ENCODE data around the gene YPEL4.

The YPEL4 gene

GRCh38 chr11:57630171-57630570, 19.5 kb downstream of the YPEL4 start:
- DNase-seq: no peak

GRCh38 chr11:57626895-57627294, 22.8 kb downstream of the YPEL4 start:
- no peak for DNase-seq

GRCh38 chr11:57624864-57625263, 24.8 kb downstream of the YPEL4 start:
- no peak for DNase-seq

GRCh38 chr11:57622263-57622662, 27.4 kb downstream of the YPEL4 start:
- no peak for DNase-seq

GRCh38 chr11:57620467-57620866, 29.2 kb downstream of the YPEL4 start:
- no peak for DNase-seq

- DNase-seq: no peak
Observed at GRCh38 chr11:57619331-57619730, 30.4 kb downstream of the YPEL4 start.

- no peak for DNase-seq
Observed at GRCh38 chr11:57618438-57618837, 31.3 kb downstream of the YPEL4 start.

GRCh38 chr11:57616595-57616994, 33.1 kb downstream of the YPEL4 start:
- no peak for DNase-seq

GRCh38 chr11:57615308-57615707, 34.4 kb downstream of the YPEL4 start:
- no peak for DNase-seq

- no peak for DNase-seq
Observed at GRCh38 chr11:57614234-57614772, 35.4 kb downstream of the YPEL4 start.

GRCh38 chr11:57610170-57610569, 39.5 kb downstream of the YPEL4 start:
- DNase-seq: no peak

GRCh38 chr11:57605028-57605420, 44.7 kb downstream of the YPEL4 start:
- DNase-seq: no peak

- DNase-seq: no peak
Observed at GRCh38 chr11:57604296-57605027, 45.2 kb downstream of the YPEL4 start.

- no peak for DNase-seq
Observed at GRCh38 chr11:57601297-57601696, 48.4 kb downstream of the YPEL4 start.

GRCh38 chr11:57599381-57599780, 50.3 kb downstream of the YPEL4 start:
- DNase-seq: no peak

GRCh38 chr11:57598831-57599155, 50.9 kb downstream of the YPEL4 start:
- DNase-seq: no peak

GRCh38 chr11:57597916-57598830, 51.5 kb downstream of the YPEL4 start:
- no peak for DNase-seq

- no peak for DNase-seq
Observed at GRCh38 chr11:57597461-57597915, 52.2 kb downstream of the YPEL4 start, which contains the start of gene SERPING1. TSS of gene SERPING1 (plus strand) at chr11:57597685. CDS start at chr11:57598271, 586 bp downstream.

GRCh38 chr11:57596266-57596885, 53.3 kb downstream of the YPEL4 start:
- no peak for DNase-seq
